GM19328 (cell line): ENCODE data around the gene PCNX1.
"Not testable (repeated sequence)": the region's sequence is repeated elsewhere in the genome, so short reads cannot be mapped to it uniquely, and the experiment has no call there.

Source experiments
- ATAC-seq: cut with Tn5 transposase; IDR thresholded peaks from one replicate; pipeline ENCODE4 v1.9.1; 2021; ENCODE audit warnings: mild to moderate bottlenecking, moderate library complexity; ENCODE audit not compliant: unreplicated experiment

Gene PCNX1

DNA sequence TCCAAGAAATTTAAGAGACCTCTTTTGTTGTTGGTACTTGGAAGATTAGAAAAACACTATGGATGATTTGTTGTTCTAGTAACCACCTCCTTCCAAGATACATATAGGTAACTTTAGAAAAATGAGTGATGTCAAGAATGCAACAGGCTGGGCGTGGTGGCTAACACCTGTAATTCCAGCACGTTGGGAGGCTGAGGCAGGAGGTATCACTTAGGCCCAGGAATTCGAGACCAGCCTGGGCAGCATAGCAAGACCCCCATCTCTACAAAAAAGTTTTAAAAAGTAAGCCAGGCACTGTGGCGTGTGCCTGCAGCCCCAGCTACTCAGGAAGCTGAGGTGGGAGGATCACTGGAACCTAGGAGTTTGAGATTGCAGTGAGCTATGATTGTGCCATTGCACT lies 97.8 kb downstream of the PCNX1 start:
- no peak for ATAC-seq

DNA sequence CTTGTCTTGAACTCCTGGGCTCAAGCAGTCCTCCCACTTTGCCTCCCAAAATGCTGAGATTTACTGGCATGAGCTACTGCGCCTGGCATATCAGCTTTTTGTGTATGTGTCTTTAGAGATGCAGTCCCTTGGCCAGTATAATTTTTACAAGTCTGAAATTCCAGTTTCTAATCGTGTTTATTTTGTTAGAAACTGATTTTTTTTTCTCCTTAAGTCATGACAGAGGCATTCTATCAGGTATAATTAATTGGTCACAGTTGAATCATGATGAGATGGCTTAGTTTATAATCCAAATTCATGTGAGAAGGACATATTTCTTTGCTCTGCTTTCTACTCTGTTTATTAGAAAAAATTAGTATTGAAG lies 98.9 kb downstream of the PCNX1 start:
- ATAC-seq = no peak

DNA sequence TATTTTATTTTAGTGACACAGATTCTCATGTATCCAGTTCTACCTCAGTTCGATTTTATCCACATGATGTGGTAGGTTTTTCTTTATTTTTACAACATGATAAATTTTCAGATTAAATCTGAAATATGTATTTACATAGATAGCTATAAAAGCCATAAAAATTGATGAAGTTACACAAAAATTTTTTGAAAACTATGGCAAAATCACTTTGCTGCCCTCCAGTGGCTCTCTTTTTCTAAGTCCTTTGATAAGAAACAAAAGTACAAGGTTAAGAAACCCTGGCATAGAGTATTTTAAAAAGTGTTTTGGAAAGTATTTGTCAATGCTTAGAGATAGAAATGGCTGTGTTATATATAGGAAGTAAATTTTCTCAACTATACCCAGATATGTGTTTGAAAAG lies 104.2 kb downstream of the PCNX1 start:
- ATAC-seq = no peak

DNA sequence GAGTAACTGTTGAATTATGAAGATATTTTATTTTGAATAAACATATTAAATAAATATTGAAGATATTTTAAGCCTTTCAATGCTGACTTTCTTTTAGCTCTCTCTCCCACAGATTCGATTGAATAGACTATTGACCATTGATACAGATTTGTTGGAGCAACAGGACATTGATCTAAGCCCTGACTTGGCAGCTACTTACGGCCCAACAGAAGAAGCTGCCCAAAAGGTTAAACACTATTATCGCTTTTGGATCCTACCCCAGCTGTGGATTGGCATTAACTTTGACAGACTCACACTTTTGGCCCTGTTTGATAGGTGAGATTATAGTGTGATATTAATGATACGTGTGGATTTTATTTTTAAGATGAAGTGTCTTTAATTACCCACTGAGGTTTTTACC lies 105.6 kb downstream of the PCNX1 start:
- ATAC-seq = no peak

DNA sequence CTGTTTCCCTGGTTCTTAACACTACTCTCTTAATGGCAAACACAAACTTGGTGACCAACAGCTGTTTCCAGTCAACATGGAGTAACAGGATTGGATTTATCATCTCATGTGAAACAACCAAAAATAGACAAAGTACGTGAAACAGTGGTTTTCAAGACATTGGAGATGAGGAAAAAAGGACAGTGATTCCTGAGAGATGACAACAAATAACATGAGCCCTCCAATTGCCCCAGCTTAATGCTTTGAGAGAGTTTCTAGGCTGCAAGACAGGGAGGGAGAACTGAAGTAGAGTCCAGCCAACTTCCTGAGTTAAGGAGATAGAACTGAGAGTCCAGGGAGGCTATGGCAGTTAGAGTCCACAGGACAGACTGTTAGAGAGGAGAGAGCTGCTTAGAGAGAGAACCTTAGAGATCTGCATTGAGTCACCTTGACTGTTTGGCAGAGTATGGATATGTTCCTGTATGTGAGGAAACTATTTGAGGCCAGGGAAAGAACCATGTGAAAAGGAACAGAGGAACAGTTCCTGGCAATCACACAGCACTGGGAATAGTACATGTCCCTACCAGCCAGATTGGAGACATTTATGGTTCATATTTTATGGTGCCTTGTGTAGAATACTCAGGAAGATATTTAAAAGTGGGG lies 106.4 kb downstream of the PCNX1 start:
- no peak for ATAC-seq

DNA sequence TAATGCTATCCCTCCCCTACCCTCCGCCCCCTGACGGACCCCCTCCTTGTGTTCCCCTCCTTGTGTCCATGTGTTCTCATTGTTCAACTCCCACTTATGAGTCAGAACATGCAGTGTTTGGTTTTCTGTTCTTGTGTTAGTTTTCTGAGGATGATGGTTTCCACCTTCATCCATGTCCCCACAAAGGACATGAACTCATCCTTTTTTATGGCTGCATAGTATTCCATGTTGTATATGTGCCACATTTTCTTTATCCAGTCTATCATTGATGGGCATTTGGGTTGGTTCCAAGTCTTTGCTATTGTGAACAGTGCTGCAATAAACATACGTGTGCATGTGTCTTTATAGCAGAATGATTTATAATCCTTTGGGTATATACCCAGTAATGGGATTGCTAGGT lies 112.7 kb downstream of the PCNX1 start:
- ATAC-seq = not testable (repeated sequence)

DNA sequence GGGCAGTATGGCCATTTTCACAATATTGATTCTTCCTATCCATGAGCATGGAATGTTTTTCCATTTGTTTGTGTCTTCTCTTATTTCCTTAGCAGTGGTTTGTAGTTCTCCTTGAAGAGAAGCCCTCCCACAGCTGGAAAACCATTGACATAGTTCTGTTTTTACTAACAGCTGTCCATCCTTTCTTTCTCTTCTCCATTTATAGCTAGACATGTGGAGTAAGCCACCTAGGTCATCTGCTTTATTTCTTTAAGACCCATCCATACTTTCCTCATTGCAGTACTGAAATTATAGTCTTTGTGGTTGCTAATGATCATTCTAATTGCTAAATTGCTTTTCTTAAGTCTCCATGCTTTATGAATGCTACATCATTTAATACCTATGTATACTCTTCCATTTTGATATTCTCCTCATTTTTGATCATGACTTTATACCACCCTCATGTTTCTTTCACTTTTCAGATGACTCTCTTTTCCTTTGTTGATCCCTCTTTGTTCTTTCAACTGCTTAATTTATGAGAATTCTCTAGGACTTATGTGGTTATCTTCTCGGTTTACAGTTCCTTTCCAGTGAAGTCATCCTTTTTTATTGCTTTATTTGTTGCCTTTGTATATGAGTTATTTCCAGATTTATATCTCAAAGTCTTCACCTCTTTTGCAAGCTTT lies 114.2 kb downstream of the PCNX1 start:
- no peak for ATAC-seq

DNA sequence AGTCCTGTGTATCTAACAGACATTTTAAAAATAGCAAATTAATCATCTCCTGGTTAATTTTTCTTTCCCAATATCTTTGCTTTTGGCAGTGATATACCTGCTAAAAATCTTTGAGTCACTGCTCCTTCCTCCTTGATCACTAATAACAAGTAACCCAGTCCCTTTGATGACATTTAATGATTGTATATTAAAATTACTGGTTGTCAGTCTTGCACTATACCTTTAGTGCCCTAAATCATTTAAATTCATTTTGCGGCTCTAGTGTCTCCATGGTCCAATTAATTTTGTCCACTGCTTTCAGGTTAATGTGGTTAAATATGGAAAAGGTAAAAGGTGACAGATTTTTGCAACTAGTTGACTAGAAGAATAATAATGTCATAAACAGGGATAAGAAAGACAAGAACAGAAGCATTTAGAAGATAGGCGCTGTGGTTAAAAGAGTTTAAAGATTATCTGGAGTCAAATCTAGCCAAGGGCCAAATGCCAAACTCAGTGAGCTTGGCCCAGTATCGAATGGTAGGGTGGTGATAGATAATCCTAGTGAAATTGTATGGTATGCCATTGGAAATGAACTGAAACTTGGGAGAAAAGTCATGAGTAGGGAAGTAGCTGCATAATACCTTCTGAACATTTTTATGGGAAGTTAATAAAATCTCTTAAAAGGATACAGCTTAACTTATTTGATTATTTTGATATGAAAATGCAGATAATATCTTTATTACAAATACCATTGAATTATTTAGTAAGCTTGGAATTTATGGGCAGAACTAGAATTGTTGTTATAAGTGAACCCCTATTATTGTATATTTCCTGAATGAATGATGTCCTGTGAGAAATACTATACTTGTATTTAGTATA lies 115.0 kb downstream of the PCNX1 start:
- no peak for ATAC-seq

DNA sequence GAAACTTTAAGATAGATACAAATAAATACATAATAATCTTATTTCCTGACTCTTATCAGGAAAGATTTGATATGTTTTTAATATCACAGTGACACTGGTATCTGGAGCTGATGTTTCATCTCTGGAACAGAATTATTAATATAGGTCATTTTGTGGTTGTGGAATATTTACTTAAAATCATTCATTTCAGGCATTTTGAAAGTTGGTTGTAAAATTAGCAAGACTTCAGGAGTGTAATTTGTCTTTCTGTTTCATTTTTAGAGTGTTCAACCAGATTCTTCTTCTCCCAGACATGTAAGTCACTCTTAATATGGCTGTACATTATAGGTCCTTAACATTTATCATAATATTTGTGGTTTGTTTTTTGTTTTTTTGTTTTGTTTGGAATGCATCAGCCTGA lies 115.7 kb downstream of the PCNX1 start:
- ATAC-seq = no peak

DNA sequence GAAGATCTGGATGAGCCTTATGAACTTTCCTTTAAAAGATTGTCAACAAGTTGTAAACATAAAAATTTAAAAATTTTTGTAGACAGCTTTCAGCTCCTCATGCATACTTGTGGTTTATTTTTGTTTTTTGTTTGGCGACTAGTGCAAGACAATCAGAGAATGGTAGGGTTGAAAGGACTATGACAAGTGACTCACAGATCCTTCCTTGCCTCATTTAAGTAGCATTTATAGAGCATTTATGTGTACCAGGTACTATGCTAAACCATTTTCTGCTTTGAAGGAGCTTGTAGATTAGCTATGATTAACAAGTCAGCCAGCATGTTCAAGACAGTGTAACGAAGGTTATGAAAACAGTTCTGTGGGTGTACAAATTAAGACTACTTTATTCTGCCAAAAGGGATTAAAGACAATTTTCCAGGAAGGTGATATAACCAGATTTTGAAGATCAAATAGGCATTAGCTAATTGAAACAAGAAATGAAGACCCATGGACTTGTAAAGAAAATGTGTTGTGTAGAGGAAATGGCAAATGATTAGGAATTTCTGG lies 122.0 kb downstream of the PCNX1 start:
- ATAC-seq = no peak

DNA sequence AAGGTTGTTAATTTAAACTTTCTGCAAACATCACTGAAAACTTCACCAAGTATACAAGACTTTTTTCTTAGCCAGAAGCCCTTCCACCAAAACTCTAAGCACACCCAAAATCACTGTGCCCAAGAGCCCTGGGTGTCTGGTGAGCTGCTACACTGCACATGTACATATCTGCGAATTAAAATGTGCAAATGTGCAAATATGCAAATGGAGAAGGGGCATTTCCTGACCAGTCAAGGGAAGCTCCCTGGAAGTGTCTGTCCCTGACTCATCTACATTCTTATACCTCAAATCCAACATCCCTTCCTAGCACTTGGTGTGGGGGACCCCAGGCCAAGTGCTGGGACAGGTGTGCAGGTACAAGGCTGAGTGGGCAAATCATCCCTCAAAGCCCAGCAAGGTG lies 123.7 kb downstream of the PCNX1 start:
- no peak for ATAC-seq

DNA sequence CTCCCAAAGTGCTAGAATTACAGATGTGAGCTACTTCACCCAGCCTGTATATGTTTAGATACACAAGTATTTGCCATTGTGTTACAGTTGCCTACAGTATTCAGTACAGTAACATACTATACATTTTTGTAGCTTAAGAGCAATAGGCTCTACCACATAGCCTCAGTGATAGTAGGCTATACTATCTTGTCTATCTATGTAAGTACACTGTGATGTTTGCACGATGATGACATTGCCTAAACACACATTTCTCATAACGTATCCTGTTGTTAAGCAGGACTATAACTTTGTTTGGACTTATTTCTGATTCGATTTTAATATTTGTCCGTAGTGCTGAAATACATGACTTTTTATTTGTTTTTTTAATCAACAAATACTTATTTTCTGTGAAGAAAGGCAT lies 129.2 kb downstream of the PCNX1 start:
- ATAC-seq = no peak

DNA sequence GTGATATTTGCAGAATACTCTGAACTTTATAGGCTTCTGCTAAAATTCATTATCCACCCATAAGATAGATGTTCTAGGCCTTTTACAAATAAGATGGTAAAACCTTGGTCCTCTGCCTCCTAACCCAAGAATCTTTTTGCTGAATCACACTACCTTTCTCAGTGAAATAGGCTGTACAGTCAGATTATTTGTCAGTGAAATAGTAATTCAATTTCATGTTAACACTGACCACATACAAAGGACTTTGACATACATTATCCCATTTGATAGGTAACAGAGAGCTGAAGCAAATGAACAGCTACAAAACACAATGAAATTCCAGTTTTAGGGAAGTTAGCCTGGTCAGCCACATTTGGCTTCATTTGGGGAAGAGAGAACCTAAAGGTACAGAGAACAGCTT lies 141.1 kb downstream of the PCNX1 start:
- ATAC-seq = no peak

DNA sequence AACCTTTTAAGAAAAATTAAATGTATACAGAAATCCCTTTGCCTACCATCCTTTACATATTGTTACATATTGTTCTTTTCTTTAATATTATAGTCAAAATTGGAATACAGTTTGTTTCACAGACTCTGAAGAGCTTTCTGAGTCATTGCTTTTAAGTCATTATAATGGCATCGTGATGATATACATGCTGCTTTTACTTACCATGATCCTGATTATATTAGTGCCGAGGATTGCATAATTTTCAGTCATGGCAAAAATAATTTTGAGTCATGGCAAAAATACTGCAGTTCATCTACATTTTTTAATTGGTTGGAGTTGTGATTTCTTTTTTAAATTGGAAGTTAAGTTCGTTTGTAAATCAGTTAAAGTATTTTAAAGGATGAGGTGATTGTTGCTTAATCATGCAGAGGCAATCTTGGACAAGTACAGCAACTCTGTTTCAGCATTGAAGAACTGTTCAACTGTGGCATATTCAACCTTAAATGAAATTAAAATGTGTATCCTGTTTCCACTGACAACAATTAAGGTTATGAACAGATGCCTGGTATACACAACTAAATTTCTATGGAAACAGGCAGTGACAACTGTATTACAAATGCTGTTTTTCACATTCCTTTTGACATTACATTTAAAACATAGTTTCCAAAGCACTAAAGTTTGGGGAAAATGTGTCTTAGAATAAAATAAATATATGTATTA lies 142.3 kb downstream of the PCNX1 start:
- ATAC-seq = no peak

DNA sequence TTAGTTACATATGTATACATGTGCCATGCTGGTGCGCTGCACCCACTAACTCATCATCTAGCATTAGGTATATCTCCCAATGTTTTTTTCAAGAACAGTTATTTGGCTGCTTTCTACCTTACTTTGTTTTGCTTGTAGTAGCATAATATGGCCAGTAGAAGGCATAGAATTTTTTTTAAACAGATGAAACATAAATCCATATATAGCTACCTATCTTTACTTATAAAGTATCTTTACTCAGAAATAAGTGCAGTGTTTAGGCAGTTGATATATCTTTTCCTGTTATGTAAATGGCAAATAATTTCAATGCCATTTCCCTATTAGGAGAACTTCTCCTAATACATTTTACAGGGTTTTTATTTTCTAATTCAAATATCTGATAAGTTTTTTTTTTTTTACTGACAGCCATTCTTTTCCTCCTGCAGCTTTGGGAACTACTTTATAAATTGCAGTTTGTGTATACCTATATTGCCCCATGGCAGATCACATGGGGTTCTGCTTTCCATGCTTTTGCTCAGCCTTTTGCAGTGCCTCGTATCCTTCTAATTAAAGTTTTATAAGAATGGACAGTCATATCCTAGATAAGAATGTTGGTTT lies 143.1 kb downstream of the PCNX1 start:
- no peak for ATAC-seq

DNA sequence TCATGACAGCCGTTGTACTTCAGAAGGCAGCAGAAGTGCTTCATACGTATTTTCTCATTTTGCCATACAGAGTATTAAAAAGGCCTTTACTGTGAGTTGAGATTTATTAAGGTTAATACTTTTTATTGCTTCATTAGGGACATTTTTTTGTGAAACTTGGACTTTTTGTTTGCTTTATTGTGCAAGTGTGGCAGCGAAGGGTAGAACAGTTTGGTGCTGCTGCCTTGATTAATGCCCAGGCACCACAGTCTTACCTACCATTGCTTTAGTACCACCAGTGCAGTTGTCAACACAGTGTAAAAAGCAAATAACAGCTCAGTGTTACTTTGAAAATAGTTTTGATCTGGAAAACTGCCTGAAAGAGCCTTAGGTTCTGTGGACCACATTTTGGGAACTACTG lies 147.4 kb downstream of the PCNX1 start:
- no peak for ATAC-seq

DNA sequence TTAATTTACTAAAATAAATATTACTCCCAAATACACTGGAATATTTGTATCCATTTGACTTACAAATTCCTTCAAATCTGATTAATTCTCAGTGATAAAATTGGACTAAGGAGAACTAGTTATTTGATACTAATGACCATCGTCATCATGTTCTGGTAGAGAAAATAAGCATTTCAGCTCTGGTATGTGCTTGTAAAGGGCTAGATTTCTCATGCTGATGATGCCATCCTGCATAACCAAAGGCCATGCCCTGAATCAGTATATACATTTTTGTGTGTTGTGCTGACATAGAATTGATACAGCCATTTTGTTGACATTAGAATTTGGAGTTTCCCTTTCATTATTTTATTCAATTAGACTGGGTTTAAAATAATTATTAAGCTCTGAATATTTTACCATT lies 148.9 kb downstream of the PCNX1 start:
- no peak for ATAC-seq

DNA sequence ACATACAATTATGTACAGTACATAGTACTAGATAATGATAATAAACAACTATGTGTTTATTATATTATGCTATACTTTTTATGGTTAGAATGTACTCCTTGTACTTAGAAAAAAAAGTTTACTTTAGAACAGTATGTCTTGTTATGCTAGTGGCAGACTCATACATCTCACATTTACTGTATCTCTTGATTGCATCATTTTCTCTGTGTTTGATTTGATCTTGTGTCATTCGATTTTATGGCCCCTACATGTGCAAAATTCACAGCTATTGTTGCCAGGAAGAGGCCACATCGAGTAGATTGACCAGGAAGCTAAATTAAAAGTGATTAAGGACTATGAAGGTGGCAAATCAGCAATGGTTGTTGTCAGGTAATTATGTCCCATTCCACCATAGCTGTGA lies 153.0 kb downstream of the PCNX1 start:
- ATAC-seq = no peak

DNA sequence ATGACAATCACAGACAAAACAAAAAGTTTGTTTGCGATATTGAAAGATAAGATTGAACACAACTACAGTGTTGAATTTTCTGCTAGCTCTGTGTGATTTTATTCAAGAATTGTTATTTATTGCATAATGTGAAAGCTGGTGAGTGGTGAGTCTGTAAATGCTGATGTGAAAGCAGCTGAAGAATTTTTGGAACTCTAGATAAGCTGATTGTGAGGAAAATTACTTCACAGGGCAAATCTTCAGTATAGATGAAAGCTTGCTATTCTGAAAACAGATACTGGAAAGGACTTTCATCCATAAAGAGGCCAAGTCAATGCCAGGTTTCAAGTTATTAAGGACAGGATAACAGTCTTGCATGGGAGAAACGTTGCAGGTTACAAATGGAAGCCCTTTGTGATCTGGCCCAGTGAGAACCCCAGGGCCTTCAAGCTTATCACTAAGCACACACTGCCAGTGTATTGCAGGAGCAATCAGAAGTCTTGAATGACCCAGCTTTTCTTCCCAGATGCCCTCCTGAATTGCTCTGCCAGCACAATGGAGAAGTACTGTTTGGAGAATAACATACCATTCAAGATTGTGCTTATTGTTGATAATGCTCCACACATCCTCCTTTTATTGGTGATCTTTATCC lies 153.7 kb downstream of the PCNX1 start:
- ATAC-seq = no peak

DNA sequence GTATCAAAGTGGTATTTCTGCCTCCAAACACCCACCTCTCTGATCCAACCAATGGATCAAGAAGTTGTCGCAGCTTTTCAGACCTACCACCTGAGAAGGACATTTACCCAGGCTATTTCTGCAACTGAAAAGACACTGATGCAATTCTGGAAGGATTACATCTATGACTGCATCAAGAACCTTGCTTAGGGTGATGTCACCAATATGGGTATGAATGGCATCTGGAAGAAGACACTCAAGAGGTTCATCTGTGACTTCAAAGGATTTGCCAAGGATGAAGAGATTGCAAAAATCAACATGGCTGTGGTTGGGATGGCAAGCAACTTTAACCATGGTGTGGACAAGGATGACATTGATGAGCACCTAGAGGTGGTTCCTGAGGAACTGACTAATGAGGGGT lies 154.2 kb downstream of the PCNX1 start:
- ATAC-seq = no peak
